Measurements from ENCODE around the gene CBX2.

CBX2 gene

DNA sequence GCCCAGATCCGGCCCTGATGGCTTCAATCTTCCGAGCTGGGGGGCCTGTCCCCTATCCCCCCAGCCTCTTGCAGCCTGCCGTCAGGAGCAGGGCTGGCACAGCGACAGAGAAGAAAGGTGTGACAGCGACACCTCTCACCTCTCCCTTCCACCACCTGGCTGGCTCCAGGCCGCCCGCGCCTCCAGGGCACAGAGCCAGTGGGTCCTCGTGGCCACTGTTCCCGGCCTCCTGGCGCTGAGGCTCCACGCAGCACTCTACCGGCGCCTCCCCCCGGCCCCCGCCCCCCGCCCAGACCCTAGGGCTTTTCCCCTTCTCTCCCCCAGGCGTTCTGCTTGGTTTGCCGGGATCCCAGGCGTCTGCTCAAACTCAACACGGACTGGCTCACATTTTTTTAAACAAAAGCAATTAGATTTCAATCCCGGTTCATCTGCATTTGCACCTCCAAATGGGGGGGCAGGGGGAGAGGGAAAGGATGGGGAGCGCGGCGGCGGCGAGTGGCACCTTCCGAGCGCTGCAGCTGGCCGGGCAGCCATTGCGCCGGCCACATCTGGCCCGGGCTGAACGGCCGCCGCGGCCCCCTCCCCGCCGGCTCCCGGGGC is 31.7 kb downstream of the CBX2 start:
- DNase-seq = no peak
- Histone ChIP-seq H3K79me2 (ENCODE audit: insufficient read depth, low read length) (no peaks in the 10 kb centered on the region), H3K27me3 (ENCODE audit: insufficient read depth, low read length, poor library complexity) (peaks cover 53% of the 10 kb centered on the region), H3K4me2 (ENCODE audit: insufficient read depth, low read length) (peak overlapping the region; percentile 51; the same call in 1 of the 2 replicates), H4K20me1 (ENCODE audit: insufficient read depth, low read length) (no peaks in the 10 kb centered on the region), H3K4me3 (ENCODE audit: low read depth in 1 of 2, low read length in 2 of 2) (peak overlapping the region in 1 of 2 experiments; percentile 18; a peak in 1 of 4 replicates), H2AFZ (ENCODE audit: low read depth, low read length) (no peak overlapping the region), H3K36me3 (ENCODE audit: insufficient read depth, low read length) (no peaks in the 10 kb centered on the region), H3K9me3 (ENCODE audit: insufficient read depth, low read length, severe bottlenecking) (no peaks in the 10 kb centered on the region), H3K9ac (ENCODE audit: low read depth, low read length) (no peak overlapping the region), H3K4me1 (ENCODE audit: insufficient read depth, low read length) (peaks cover 59% of the 10 kb centered on the region), H3K27ac (ENCODE audit: low read length) (no peak overlapping the region)
- no peak for ATAC-seq (ENCODE audit: insufficient read depth, low read depth)
- no peak for TF ChIP-seq EZH2 (IDR thresholded peaks at IDR 0.05; ENCODE audit: borderline replicate concordance, low read depth, low read length, severe bottlenecking)
- TF ChIP-seq, protein P1, sequence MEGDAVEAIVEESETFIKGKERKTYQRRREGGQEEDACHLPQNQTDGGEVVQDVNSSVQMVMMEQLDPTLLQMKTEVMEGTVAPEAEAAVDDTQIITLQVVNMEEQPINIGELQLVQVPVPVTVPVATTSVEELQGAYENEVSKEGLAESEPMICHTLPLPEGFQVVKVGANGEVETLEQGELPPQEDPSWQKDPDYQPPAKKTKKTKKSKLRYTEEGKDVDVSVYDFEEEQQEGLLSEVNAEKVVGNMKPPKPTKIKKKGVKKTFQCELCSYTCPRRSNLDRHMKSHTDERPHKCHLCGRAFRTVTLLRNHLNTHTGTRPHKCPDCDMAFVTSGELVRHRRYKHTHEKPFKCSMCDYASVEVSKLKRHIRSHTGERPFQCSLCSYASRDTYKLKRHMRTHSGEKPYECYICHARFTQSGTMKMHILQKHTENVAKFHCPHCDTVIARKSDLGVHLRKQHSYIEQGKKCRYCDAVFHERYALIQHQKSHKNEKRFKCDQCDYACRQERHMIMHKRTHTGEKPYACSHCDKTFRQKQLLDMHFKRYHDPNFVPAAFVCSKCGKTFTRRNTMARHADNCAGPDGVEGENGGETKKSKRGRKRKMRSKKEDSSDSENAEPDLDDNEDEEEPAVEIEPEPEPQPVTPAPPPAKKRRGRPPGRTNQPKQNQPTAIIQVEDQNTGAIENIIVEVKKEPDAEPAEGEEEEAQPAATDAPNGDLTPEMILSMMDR (IDR thresholded peaks at IDR 0.05; ENCODE audit: borderline replicate concordance, extremely low read depth, low read length, poor library complexity, severe bottlenecking) = no peak

DNA sequence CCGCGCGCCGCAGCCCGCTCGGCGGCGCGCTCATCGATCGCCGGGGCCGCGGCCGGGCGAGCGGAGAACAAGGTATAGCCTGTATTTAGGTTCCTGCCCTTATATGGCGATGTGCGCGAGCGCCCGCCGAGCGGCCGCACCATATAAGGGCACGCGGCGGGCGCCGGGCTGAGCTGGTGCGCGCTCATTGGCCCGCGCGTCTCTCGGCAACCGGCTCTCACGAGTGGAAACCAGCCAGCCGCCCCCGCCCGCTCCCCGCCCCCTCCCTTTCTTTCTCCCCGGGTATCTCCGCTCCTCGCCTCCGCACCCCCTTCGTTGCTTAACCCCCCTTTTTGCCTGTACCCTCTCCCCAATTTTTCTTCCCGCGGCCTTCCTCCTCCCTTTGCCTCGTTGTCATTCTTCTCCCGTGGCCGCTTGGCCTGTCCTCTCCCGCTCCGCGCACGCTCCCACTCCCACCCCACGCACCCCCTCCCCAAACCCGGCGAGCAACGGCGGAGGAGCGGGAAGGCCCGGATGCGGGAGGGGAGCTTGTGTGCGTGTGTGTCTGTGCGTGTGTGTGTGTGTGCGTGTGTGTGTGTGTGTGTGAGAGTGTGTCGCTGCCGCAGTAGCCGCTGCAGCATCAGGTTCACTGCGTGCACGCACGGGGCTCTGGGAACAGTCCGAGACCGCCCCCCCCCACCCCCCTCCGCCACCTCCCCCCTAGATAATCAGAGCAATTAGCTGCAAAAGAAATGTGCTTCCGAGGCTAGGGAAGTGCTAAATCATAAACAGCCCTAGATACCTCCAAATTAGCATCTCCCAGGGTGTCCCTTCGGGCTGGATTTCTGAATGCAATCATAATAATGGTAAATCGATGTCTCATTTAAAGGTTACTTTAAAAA is 32.4 kb downstream of the CBX2 start:
- Histone ChIP-seq H4K20me1 (ENCODE audit: insufficient read depth, low read length) (no peaks in the 10 kb centered on the region), H3K9ac (ENCODE audit: low read depth, low read length) (peak overlapping the region; percentile 57; the same call in 1 of the 2 replicates), H3K36me3 (ENCODE audit: insufficient read depth, low read length) (no peaks in the 10 kb centered on the region), H3K27me3 (ENCODE audit: insufficient read depth, low read length, poor library complexity) (peaks cover 49% of the 10 kb centered on the region), H3K4me2 (ENCODE audit: insufficient read depth, low read length) (peak overlapping the region; percentile 91), H3K27ac (ENCODE audit: low read length) (peak overlapping the region; percentile 54), H3K4me3 (ENCODE audit: low read depth in 1 of 2, low read length in 2 of 2) (peak overlapping the region in 1 of 2 experiments; percentile 58; a peak in 3 of 4 replicates), H3K79me2 (ENCODE audit: insufficient read depth, low read length) (no peaks in the 10 kb centered on the region), H3K9me3 (ENCODE audit: insufficient read depth, low read length, severe bottlenecking) (no peaks in the 10 kb centered on the region), H2AFZ (ENCODE audit: low read depth, low read length) (peak overlapping the region; percentile 55; the same call in 1 of the 2 replicates), H3K4me1 (ENCODE audit: insufficient read depth, low read length) (peaks cover 52% of the 10 kb centered on the region)
- DNase-seq (peak; percentile 91), ATAC-seq (ENCODE audit: insufficient read depth, low read depth) (peak; percentile 92)
- TF ChIP-seq, protein P1 (IDR thresholded peaks at IDR 0.05; ENCODE audit: borderline replicate concordance, extremely low read depth, low read length, poor library complexity, severe bottlenecking) = peak; percentile 1
- no peak for TF ChIP-seq EZH2 (IDR thresholded peaks at IDR 0.05; ENCODE audit: borderline replicate concordance, low read depth, low read length, severe bottlenecking)

DNA sequence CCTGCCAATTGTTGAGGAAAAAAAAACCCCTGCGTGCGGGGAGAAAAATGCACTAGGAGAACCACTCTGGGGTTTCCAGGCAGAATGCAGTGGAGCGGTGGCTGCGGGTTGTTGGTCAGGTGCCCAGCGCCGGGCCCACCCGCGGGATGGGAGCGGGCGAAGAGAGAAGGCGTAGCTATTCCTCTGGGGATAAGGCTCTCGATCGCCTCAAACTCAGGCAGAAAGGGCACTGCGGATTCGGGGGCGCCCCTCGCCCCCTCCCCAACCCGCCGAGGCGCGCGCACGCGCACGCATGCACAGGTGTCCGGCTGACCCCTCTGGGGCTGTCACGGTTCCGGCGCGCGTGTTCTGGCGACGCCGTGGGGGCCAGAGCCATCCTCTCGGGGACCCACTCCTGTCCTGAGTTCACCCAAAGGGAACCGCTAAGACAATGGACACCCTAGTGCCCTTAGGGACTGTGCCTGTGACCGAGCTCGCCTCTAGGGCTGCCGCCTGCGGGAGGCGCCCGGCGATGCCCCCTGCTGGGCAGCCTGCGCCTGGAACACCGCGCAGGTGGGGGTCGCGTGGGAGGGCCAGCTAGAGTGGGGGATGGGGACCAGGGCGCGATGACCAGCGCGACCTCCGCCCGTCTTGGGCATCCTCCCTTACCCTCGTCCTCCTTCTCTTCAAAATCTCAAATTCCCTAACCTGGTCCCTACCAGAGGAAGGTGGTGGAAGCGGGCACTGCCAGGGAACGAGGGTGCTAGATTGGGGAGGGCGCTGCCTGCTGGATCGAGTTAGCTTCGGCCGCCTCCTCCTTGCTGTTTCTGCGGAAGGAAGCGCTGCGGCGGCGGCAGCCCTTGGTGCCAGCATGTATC is 33.3 kb downstream of the CBX2 start:
- no peaks in the 10 kb centered on the region for H3K79me2 ChIP-seq (ENCODE audit: insufficient read depth, low read length)
- H3K9me3 ChIP-seq (ENCODE audit: insufficient read depth, low read length, severe bottlenecking) = no peaks in the 10 kb centered on the region
- peak overlapping the region; percentile 26; the same call in 1 of the 2 replicates for H3K9ac ChIP-seq (ENCODE audit: low read depth, low read length)
- peak; percentile 84 for TF ChIP-seq EZH2 (IDR thresholded peaks at IDR 0.05; ENCODE audit: borderline replicate concordance, low read depth, low read length, severe bottlenecking)
- TF ChIP-seq, protein P1 (IDR thresholded peaks at IDR 0.05; ENCODE audit: borderline replicate concordance, extremely low read depth, low read length, poor library complexity, severe bottlenecking) = peak; percentile 73
- no peak overlapping the region for H3K27ac ChIP-seq (ENCODE audit: low read length)
- H3K4me1 ChIP-seq (ENCODE audit: insufficient read depth, low read length) = peaks cover 50% of the 10 kb centered on the region
- H4K20me1 ChIP-seq (ENCODE audit: insufficient read depth, low read length) = no peaks in the 10 kb centered on the region
- DNase-seq (peak; percentile 74), ATAC-seq (ENCODE audit: insufficient read depth, low read depth) (peak; percentile 32)
- H2AFZ ChIP-seq (ENCODE audit: low read depth, low read length) = no peak overlapping the region
- H3K4me3 ChIP-seq (ENCODE audit: low read depth in 1 of 2, low read length in 2 of 2) = peak overlapping the region in 1 of 2 experiments; percentile 27; a peak in 2 of 4 replicates
- H3K4me2 ChIP-seq (ENCODE audit: insufficient read depth, low read length) = peak overlapping the region; percentile 91
- no peaks in the 10 kb centered on the region for H3K36me3 ChIP-seq (ENCODE audit: insufficient read depth, low read length)
- H3K27me3 ChIP-seq (ENCODE audit: insufficient read depth, low read length, poor library complexity) = peaks cover 49% of the 10 kb centered on the region

Measured in DND-41 (cell line).